HEK293T (cell line): ENCODE data around the gene APOL5.
A peak's percentile ranks its signal among the peaks of the same experiment; 100 is the strongest.

Experiments used
- CTCF ChIA-PET: fragments of 350-600 bp; formaldehyde crosslinking; extraction: SDS; loops from one replicate; lab custom pipeline; 2021; ENCODE audit warnings: antibody characterized with exemption, inconsistent platforms; lab: Yijun Ruan, JAX
- POLR2A ChIA-PET: fragments of 350-600 bp; formaldehyde crosslinking; extraction: SDS; loops from one replicate; lab custom pipeline; 2020; ENCODE audit warnings: antibody characterized with exemption, inconsistent platforms; lab: Yijun Ruan, JAX
- DNase-seq: peaks from one replicate; pipeline ENCODE4 v3.0.0; 2012; ENCODE audit warnings: mixed read lengths; ENCODE audit errors: extremely low spot score
- ARNT ChIP-seq: fragments of 450-650 bp; IDR thresholded peaks from 2 replicates; pipeline ENCODE4 v1.6.1; 2017; ENCODE audit warnings: mild to moderate bottlenecking
- BHLHE40 ChIP-seq: fragments of 450-650 bp; IDR thresholded peaks from 2 replicates; pipeline ENCODE4 v1.6.1; 2016; ENCODE audit warnings: mild to moderate bottlenecking, moderate library complexity, borderline replicate concordance
- CTBP1 ChIP-seq: fragments of 450-650 bp; IDR thresholded peaks from 2 replicates; pipeline ENCODE4 v1.6.1; 2016; ENCODE audit warnings: borderline replicate concordance
- ELF4 ChIP-seq: fragments of 450-650 bp; IDR thresholded peaks from 2 replicates; pipeline ENCODE4 v1.6.1; 2017; ENCODE audit warnings: antibody characterized with exemption
- FOXA1 ChIP-seq: fragments of 450-650 bp; IDR thresholded peaks from 2 replicates; pipeline ENCODE4 v1.6.1; 2016; ENCODE audit warnings: mild to moderate bottlenecking
- FOXK2 ChIP-seq: fragments of 450-650 bp; IDR thresholded peaks from 2 replicates; pipeline ENCODE4 v1.6.1; 2016; ENCODE audit warnings: mild to moderate bottlenecking
- FOXM1 ChIP-seq: fragments of 450-650 bp; IDR thresholded peaks from 2 replicates; pipeline ENCODE4 v1.6.1; 2017; ENCODE audit warnings: mild to moderate bottlenecking, borderline replicate concordance
- HDGF ChIP-seq: fragments of 450-650 bp; IDR thresholded peaks from 2 replicates; pipeline ENCODE4 v1.6.1; 2017; ENCODE audit warnings: antibody characterized with exemption, borderline replicate concordance
- L3MBTL2 ChIP-seq: fragments of 450-650 bp; conservative IDR thresholded peaks from 2 replicates; pipeline ENCODE4 v1.6.1; 2016; ENCODE audit warnings: mild to moderate bottlenecking
- LEF1 ChIP-seq: fragments of 450-650 bp; IDR thresholded peaks from 2 replicates; pipeline ENCODE4 v1.6.1; 2017; ENCODE audit warnings: mild to moderate bottlenecking, borderline replicate concordance
- NFRKB ChIP-seq: fragments of 450-650 bp; IDR thresholded peaks from 2 replicates; pipeline ENCODE4 v1.6.1; 2016; ENCODE audit warnings: mild to moderate bottlenecking, moderate library complexity
- SP1 ChIP-seq: fragments of 450-650 bp; IDR thresholded peaks from 2 replicates; pipeline ENCODE4 v1.6.1; 2017
- SUZ12 ChIP-seq: fragments of 450-650 bp; IDR thresholded peaks from 2 replicates; pipeline ENCODE4 v1.6.1; 2016; ENCODE audit warnings: mild to moderate bottlenecking
- TARDBP ChIP-seq: fragments of 450-650 bp; IDR thresholded peaks from 2 replicates; pipeline ENCODE4 v1.6.1; 2016
- ZNF384 ChIP-seq: fragments of 450-650 bp; IDR thresholded peaks from 2 replicates; pipeline ENCODE4 v1.6.1; 2016
- TF ChIP-seq, protein P1 (sequence below): fragments of 450-650 bp; IDR thresholded peaks from 2 replicates; pipeline ENCODE4 v1.6.1; 2016

Gene APOL5

DNA sequence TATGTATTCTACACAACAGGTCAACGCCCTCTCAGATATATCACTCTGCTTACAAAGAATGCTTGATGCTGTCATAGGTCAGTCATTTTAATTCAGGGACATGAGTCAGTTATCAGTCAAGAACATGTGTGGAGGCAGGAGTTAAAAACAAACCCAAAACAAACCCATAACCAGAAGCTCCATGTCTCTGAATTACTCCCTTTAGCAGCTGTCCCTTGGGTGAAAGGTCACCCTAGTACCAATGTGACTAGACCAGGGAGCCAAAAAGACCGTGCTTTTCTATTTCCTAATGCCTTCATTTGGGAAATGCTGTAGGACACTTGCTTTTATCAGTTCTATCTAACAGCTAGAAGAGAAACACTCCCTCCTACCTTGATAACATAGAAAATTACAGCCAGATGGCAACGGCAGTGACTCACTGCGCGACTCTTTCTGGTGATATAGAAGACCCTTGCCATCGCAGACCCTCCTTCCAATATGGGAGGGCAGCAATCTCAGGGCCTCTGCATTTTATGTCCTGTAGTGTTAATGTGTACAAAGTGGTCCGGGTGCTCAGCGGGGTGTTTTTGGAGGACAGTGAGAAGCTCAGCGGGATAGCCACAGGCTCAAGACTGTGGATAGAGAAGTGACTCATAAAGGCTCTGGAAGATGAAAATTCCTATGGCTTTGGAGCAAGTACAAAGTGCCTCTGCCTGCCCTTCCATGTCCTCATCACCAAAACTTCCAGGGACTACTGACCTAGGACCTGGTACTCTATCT, 24.8 kb downstream of the APOL5 start:
- ChIA-PET CTCF (interaction anchor here (0.7 kb wide), 1 partner anchor 176 kb away, joined by 4 read pairs; no protein-coding TSS in a partner anchor), POLR2A (interaction anchor here (0.6 kb wide), 1 partner anchor 102 kb away, joined by 3 read pairs; no protein-coding TSS in a partner anchor)
- peak; percentile 49 for DNase-seq
- no peak for TF ChIP-seq FOXM1
- no peak for TF ChIP-seq BHLHE40
- no peak for TF ChIP-seq CTBP1
- TF ChIP-seq ZNF384 = no peak
- TF ChIP-seq TARDBP = no peak
- no peak for TF ChIP-seq ARNT
- no peak for TF ChIP-seq HDGF
- TF ChIP-seq FOXK2 = no peak
- TF ChIP-seq ELF4 = no peak
- no peak for TF ChIP-seq L3MBTL2
- TF ChIP-seq NFRKB = no peak
- TF ChIP-seq, protein P1, sequence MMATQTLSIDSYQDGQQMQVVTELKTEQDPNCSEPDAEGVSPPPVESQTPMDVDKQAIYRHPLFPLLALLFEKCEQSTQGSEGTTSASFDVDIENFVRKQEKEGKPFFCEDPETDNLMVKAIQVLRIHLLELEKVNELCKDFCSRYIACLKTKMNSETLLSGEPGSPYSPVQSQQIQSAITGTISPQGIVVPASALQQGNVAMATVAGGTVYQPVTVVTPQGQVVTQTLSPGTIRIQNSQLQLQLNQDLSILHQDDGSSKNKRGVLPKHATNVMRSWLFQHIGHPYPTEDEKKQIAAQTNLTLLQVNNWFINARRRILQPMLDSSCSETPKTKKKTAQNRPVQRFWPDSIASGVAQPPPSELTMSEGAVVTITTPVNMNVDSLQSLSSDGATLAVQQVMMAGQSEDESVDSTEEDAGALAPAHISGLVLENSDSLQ = no peak
- no peak for TF ChIP-seq SP1
- TF ChIP-seq FOXA1 = no peak
- no peak for TF ChIP-seq SUZ12
- no peak for TF ChIP-seq LEF1

DNA sequence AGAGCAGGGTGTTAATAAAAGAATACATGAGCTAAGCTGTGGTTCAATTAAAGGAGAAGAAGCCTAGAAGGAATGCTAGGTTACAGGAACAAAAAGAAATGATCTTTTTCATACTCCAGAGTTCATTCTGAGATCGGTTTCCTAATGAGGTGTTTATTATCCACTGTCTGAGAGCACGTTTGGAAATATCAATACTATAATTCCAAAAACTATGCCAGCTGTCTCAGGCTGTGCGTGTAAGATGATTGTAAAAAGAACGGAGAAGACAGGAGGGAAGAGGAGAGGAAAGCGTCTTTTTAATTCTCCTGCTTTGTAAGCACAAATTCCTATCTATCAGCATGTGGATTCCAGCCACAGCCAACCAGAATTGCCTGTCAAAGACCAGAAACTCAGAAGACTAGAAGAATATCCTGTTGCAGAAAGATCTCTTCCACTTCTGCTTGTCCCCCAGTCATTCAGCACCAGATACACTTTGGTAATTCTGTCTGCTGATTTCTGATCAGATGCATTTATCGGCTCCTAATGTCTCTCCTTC, 25.7 kb downstream of the APOL5 start:
- ChIA-PET CTCF (no interaction called here), POLR2A (interaction anchor here (0.6 kb wide), 1 partner anchor 103 kb away, joined by 3 read pairs; no protein-coding TSS in a partner anchor)
- no peak for DNase-seq
- TF ChIP-seq ZNF384 (no peak), HDGF (no peak), SUZ12 (no peak), SP1 (no peak), BHLHE40 (no peak), FOXK2 (no peak), NFRKB (no peak), CTBP1 (no peak), FOXA1 (no peak), LEF1 (no peak), TARDBP (no peak), ARNT (no peak), ELF4 (no peak), L3MBTL2 (no peak)
- TF ChIP-seq, protein P1 = no peak

DNA sequence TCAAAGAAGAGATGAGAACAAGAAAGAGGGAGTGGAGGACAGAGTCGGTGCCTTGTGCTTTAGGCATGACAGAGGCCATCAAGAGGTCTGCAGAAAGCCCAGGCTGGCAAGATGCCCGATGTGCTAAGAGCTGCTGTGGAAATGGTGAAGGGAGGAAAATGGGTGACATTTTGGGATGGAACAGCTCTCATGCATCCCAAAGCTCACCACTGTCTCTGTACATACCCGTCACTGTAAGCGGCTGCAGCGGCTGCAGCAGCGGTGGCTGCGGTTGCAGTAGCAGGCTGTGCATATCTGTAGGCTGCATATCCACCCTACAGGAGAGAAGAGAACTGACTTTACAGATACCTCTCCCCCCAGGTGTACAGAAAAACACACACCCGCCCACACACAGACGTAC, 28.6 kb downstream of the APOL5 start:
- POLR2A ChIA-PET = no interaction called here
- CTCF ChIA-PET = no interaction called here
- TF ChIP-seq FOXM1 (no peak), BHLHE40 (no peak), FOXA1 (no peak), NFRKB (no peak), ARNT (no peak), L3MBTL2 (no peak), ELF4 (no peak), HDGF (no peak), TARDBP (no peak), FOXK2 (no peak), ZNF384 (no peak), LEF1 (no peak), SP1 (no peak)
- TF ChIP-seq, protein P1 = no peak
- no peak for DNase-seq

DNA sequence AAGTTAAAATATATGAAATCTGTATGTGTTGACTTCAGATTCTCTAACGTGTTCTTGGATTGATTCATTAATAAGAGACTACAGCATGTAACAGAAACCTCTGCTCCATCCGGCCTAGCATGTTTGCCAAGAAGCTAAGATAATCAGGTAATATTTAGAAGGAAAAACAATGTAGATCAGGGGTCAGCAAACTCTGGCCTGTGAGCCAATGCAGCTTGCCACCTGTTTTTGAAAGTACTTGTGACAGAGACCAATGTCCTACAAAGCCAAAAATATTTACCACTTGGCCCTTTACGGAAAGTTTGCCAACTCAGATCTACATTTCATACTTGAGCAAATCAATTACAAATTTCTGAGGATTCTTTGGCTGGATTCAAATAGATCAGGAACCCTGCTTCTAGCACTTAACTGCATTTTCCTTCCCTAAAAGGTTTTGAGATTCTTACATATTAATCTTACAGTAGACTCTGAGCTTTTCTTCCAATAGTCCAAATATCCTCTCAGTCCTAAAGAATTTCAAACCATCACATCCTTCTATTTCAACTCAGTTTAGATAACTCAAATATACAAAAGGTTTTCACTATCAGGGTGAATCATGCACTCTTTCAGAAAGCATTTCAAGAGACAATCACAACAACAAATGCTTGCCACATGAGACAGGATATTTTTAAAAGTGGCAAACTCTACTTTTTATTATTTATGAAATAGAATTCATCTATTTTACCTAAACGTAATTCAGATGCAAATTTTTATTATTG, 29.5 kb downstream of the APOL5 start:
- TF ChIP-seq NFRKB (no peak), FOXM1 (no peak), LEF1 (no peak), BHLHE40 (no peak), L3MBTL2 (no peak), FOXK2 (no peak), FOXA1 (no peak), ELF4 (no peak), TARDBP (no peak), HDGF (no peak)
- ChIA-PET POLR2A (no interaction called here), CTCF (no interaction called here)
- no peak for DNase-seq

DNA sequence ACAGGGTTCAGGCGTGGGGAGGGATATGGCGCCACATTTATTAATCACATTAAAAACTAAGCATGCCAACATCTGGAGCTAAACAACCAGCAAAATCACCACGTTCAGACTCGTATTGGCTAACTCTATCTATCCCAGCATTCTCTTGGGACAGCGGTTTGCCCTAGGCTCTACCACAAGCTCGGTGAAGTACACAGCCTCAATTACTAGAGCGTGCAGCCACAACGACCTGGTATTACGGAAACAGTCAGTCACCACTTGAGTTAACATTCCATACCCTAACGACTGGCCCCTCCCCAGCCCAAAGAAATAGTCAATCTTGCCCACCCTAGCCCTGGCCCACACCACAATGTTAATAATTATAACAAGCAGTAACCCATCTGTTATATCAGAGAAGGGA, 32.1 kb downstream of the APOL5 start:
- POLR2A ChIA-PET = no interaction called here
- no peak for DNase-seq

More for the DNA sequence above, 32.1 kb downstream of the APOL5 start:
- TF ChIP-seq L3MBTL2 (no peak), FOXK2 (no peak), FOXM1 (no peak)
- CTCF ChIA-PET = no interaction called here
